ENCODE data around the gene CLSTN2.

Gene CLSTN2

GRCh38 chr3:140007911-140008869 lies 73.2 kb downstream of the CLSTN2 start:
- DNase-seq: no peak

GRCh38 chr3:140010391-140010790 lies 75.4 kb downstream of the CLSTN2 start:
- DNase-seq: no peak

- DNase-seq: no peak
These were observed 76.1 kb downstream of the CLSTN2 start for GRCh38 chr3:140011086-140011485.

- DNase-seq: no peak
These were observed 76.8 kb downstream of the CLSTN2 start for GRCh38 chr3:140011611-140012277.

- no peak for DNase-seq
These were observed 78.2 kb downstream of the CLSTN2 start for GRCh38 chr3:140013220-140013619.

GRCh38 chr3:140014831-140015495 lies 80.0 kb downstream of the CLSTN2 start:
- DNase-seq: no peak

- no peak for DNase-seq
These were observed 80.8 kb downstream of the CLSTN2 start for GRCh38 chr3:140015741-140016140.

GRCh38 chr3:140018556-140018955 lies 83.6 kb downstream of the CLSTN2 start:
- no peak for DNase-seq

GRCh38 chr3:140019946-140020345 lies 85.0 kb downstream of the CLSTN2 start:
- DNase-seq: no peak

GRCh38 chr3:140020541-140020940 lies 85.6 kb downstream of the CLSTN2 start:
- no peak for DNase-seq

- DNase-seq: no peak
These were observed 86.3 kb downstream of the CLSTN2 start for GRCh38 chr3:140021269-140021668.

- no peak for DNase-seq
These were observed 87.2 kb downstream of the CLSTN2 start for GRCh38 chr3:140022066-140022770.

- no peak for DNase-seq
These were observed 88.9 kb downstream of the CLSTN2 start for GRCh38 chr3:140023616-140024530.

- DNase-seq: no peak
These were observed 96.2 kb downstream of the CLSTN2 start for GRCh38 chr3:140031170-140031569.

GRCh38 chr3:140034058-140034457 lies 99.1 kb downstream of the CLSTN2 start:
- no peak for DNase-seq

- DNase-seq: no peak
These were observed 100.9 kb downstream of the CLSTN2 start for GRCh38 chr3:140035871-140036270.

- no peak for DNase-seq
These were observed 115.4 kb downstream of the CLSTN2 start for GRCh38 chr3:140050396-140050795.

- DNase-seq: no peak
These were observed 116.3 kb downstream of the CLSTN2 start for GRCh38 chr3:140051019-140051957.

- DNase-seq: no peak
These were observed 118.1 kb downstream of the CLSTN2 start for GRCh38 chr3:140052771-140053702.
